Stimulated activated CD4-positive, alpha-beta T cell treated with anti-CD3 and anti-CD28 coated beads, TNF-alpha, amount 100 ng/mL, for 4 hours (primary cell): ENCODE data around the gene EML1.

ENCODE experiments used
- DNase-seq, 3 experiments: peaks; one replicate each; pipeline ENCODE4 v3.0.0-alpha.2; 2020; ENCODE audit warnings: low read depth in 3 of 3

The EML1 gene

DNA sequence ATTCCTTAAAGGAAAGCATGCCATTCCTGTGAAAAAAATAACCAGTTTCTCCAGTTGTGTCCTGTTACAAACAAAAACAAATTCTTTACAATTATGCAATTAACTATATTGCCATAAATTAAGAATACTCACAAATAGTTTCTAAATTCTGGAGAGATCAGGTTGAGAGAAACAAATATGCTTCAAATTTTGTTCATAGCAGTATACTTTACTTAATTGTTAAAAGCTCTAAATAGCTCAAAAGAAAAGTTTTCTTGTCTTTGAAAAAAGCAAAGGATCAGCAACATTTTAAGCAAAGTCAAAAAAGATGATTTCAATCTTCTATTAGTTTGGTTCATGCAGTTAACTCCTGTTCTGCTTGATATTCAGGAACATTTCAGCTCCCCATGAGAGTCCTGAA lies 109.7 kb downstream of the EML1 start:
- no peak for DNase-seq

DNA sequence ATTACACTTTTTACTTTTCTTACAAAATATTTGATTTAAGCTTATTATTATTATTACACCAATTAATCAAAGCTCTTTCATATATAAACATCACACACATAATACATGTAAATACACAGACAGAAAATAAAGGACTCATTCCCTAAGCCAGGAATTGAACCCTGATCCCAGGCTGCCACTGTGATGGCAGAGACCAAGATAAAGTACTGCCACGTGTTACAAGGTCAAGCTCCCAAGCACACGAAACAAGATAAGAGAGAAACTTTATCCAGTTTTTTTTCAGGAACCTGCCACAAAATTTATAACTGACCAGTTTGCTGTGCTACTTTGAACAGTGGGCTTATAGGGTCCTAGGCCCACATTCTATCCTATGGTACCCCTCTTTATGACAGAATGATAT lies 111.3 kb downstream of the EML1 start:
- DNase-seq, result no peak

DNA sequence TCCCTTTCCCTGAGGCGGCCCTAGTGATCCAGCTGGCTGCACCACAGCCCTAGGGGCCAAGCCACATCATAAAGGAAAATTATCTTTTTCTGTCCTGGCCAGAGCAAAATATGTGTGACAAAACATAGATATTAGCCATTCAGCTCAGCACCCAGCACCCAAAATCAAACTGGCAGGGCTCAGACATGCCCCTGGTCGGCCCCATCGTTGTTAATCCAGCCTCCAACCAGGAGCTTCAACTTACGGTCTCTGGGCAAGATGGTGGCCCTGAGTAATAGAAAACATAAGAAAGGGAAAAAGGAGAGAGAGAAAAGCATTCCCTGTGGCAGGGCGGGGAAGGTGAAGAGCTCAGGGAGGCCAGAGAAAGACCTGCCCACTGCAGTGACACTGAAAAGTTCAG lies 111.9 kb downstream of the EML1 start:
- no peak for DNase-seq

DNA sequence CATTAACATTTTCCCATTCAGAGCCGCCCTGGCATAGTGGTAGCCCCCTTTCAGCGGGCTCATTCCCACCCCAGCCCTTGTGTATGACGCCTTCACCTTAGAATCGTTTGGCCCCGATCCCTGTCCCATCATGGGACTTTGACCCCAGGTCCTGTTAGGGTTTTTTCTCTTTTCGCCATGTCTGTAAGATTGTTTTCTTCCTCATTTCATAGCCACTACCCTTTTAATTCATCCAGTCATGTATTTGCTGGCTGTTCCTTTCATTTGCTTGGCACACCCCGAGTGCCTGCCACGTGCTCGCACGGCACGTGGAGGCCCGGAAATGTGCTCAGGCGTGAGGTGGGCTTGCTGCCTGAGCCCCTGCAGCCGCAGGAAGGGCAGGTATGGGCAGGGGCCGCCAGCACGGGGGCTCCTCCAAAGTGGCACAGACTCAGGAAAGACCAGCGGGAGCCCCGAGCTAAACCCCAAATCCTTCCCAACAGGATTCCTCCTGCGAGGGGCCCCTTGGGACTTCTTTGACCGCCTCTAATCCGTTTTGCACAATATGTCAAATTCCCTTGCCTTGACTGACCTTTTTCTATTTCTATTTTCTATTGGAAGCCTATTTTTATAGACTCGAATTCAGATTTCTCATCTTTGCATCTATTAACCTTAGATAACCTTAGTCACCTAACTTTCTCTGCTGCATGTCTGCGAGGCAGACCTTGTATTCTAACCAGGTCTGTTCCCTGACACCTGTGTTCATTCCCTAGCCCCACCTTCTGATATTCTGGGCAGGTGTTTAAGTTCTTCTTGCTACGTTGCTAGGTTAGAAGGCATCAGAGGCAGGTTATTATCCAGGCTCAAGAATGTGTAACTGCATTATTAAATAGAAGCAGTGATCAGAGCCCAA lies 114.8 kb downstream of the EML1 start:
- no peak for DNase-seq

DNA sequence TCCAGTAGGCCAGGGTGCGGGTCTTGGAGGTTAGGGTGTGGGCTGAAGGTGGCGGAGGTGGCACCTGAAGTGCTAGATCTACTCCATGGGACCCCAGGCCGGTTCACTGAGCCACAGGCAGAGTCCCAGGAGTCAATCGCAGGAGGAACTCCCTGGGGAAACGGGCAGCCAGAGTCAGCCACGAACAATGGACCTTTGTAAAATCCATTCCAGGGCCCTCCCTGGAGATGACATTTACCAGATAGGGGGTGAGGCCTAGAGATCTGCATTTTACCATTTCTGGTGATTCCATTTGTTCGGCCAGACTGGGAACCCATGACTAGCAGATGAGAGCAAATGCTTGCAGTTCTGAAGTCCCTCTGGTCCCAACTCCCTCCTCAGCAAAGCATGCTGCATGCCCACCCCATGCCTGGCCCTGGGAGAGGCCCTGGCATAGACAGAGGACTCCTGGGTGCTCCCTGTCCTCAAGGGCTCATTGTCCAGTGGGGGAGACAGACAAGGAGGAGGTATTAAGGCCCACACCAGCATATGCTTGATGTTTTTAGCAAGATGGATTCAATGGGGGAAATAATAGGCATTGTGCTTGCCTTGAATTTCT lies 115.5 kb downstream of the EML1 start:
- no peak for DNase-seq

DNA sequence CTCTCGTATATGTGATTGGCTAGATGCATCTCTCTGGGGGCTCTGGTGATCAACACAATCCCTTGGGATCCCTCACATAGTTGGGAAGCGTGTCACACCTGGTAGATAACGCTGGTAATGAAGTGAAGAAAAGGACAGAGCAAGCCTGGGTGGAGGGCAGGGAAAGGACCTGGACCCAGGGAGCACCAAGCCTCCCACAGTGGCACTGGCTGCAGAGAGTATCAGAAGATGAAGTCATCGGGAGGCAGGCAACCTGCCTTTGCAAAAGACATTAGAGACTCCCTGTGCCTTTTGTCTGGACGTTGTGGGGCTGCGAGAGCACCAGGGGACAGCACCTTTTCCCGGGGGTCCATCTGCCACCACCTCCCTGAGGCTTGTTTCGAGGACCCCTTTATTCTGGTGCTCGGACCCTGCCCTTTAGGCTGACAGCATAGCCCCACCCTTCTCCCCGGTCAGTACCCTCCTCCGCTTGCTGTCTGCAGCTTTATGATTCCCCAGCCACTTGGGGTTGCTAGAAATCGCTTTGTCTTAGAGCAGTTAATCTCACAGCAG lies 116.4 kb downstream of the EML1 start:
- DNase-seq, result no peak

DNA sequence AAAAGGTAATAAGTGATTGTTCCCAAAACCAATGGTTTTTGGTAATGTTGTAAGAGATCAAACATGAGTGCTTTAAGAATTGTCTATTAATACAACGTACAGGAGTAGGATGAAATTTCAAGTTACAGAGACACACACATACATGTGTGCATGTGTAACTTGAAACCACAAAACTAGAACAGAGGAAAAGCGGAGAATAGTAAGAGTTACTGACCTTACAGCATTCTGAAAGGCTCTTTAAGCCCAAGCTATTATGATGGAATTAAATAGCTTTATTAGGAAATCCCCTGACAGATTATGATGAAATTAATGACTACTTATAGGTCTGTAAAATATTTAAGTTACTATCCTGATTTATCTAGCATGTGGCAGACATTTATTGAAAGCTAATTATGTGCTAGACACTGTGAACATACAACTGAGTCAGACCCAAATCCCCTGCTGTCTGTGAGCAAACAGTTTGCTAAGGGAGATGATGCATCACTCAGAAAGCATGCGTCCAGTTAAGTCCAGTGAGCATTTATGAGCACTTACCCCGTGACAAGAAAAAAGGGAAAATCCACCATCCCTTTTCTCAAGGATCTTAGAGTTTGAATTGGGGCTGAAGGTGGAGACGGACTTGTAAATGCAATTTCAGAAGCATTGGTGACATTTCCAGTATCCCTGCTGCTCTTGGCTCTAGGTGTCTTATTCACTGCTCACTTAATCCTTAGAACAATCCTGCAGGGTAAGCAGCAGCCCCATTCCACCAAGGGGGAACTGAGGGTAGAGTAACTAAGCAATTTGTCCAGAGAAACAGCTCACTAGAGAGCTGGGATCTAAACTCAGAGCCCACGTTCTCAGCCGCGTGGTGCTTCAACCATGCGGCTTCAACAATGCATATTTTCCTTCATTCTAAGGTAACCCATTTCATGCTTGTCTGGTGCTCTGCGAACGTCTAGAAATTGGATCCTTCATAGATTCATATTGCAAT lies 117.4 kb downstream of the EML1 start:
- no peak for DNase-seq

DNA sequence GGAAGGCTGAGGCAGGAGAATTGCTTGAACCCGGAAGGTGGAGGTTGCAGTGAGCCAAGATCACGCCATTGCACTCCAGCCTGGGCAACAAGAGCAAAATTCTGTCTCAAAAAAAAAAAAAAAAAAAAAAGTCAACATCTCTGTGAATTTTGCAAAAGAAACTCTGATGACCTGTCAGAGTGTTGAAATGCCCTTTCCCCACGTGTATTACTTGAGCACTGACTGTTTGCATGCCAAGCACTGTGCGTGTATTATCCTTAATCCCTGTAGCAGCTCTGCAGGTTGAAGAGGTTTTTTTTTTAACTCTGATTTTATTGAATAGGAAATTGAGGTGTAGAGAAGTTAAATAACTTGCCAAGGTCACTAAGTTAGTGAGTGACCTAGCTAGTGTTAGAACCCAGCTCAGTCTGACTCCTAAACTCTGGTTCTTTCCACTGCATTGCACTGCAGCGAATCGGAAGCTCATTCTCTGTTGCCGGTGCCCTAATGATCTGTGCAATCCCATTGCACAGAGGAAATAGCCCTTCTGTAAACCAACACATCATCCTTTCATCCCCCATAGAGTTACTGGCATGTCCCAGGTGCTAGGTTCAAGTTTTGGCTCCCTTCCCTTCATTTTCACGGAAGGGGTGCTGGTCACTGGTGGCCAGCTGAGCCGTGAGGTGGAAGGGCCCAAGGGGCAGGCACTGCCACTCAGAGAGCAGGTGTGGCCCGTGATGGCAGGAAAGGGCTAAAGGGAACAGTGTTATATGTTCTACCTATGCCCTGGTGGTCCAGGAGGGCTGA lies 122.3 kb downstream of the EML1 start:
- DNase-seq, result no peak

DNA sequence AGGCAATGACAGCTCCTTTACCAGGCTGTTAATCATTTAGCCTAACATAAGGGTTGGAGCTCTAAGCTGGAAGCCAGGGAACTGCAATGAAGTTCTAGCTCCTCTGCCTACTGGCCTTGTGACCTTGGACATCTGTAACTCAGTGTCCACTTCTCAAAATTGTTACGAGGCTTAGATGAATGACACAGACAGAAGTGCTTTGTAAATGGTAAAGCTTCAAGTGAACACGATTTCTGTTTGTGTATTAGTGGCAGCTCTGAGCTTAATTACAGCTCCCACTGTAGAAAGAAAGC lies 122.8 kb downstream of the EML1 start:
- DNase-seq, result no peak

DNA sequence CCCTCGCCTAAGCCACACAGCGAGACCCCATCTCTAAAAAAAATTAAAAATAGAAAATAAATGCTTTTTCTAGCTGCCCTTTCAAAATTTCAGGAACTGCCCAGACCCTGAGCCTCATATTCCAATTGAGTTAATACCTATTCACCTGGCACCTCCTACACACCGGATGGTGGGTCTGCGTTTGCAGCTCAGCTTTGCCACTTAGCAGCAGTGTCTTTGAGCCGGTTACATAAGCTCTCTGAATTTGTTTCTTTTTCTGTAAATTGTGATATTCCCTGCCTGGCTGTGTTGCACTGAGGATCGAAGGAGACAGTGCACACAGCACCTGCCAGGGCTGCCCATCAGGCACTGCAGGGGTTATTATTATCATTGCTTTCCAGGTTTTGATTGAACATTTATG lies 125.6 kb downstream of the EML1 start:
- no peak for DNase-seq

DNA sequence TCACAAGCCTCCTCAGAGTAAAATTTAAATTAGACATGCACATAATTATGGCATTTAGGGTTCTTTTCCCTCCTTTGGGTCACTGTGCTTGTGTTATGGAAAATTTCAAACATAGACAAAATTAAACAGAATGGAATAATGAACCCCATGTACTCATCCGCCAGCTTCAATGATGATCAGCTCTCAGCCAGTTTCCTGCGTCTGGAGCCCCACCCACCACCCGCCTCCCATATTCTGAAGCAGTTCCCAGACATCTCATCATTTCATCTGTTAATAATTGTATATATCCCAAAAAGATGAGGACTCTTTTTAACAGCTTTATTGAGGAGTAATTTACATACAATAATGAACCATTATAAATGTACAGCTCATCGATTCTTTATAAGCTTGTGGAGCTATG lies 128.2 kb downstream of the EML1 start:
- no peak for DNase-seq

DNA sequence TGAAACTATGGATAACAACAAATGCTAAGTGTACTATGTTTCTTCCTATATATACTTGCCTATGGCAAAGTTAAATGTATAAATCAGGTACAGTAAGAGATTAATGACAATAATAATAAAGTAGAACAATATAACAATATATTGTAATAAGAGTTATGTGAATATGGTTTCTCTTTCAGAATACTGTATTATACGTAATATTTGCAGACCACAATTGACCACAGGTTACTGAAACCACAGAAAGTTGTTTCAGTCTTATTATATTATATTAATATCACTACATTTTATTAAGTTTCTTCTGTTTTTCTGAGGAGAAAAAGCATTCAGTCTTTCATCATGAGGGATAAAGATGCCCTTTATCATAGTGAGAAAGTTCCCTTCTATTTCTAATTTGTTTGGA lies 131.2 kb downstream of the EML1 start:
- no peak for DNase-seq

DNA sequence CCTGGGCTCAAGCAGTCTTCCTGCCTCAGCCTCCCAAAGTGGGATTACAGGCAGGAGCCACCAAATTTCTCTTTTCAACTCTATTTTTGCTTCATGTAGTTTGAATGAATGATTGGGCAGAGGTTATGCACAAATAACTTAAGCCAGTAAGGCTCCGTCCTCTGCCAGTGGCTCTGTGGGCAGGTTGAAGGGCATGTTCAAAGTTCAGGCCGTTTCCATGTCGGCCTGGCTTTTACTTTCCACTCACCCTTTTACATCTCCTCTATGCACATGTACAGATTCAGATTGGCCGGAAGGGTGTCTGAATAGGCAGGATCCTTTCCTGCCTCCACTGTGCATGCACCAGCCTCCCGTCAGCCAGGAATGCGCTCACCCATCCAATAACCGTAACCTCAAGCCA lies 132.3 kb downstream of the EML1 start:
- no peak for DNase-seq

DNA sequence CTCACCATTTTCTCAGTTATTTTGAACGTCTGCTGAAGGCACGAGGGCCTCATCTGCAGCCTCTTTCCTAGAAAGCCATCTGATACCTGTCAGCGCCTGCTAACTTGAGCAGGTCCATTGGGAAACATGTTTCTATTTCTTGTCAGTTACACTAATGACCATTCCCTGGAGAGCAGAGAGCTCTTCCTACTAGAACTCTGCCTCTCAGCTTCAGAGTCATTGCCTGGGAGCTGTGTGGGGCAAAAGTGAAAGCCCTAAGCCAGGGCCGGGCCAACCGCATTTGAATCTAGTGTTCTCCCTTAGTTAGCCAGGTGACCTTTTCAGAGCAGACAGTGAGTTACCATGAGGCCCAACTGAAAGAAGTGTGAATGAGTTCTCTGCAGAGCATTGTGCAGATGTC lies 135.8 kb downstream of the EML1 start:
- no peak for DNase-seq

DNA sequence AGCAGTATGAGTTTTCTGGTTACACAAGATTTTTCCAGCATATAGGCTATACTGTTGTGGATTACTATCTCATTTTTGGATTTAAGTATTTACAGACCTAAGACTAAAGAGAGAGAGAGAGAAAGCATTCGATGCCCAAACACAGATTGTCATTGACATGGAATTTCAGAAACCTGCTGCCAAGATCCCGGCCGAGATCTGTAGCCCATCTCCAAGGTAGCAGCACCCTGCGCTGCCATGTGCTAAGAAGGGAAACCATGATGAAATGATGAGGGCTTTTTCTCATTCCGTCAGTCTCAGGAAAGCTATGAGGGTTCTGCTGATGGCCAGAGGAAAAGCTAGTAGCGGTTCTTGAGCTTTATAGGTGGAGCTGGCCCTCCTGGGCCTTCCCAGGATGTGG lies 136.4 kb downstream of the EML1 start:
- DNase-seq, result no peak

DNA sequence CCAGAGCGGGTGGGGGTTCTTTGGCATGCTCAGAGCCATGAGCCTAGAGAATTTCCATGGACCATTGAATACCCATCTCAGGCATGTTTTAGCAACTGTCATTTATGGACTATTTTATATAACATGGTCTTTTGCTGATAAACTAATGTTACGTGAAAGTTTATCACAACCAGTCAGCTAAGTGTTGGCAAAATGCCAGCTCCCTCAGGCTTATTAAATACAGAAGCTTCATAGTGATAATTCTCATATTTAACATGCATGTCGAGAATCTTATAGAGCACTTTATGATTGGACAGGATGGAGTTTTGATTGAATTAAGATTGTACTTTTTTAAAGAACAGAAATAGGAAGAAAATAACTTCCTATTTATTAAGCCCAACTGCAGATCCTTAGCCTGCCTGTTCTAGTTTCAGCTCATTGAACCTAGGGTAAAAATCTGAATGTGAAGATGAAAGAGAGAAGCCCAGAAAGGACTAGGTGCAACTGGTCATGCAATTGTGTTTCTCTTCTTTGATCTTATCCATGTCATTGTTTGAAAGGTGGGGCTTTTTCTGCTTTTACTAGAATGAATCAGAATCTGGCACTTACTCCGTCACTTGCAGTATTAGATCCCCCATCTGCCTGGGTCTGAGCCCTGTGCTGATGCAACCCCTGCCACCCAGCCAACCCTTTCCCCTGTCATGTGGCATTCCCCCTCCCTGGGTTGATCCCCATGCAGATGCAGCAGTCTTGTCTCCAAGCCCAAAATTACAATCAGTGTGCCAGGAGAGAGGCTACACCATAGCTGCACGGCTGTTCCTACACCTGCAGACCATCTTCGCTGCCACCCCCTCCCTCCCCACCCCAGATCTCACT lies 137.4 kb downstream of the EML1 start:
- DNase-seq, result no peak

DNA sequence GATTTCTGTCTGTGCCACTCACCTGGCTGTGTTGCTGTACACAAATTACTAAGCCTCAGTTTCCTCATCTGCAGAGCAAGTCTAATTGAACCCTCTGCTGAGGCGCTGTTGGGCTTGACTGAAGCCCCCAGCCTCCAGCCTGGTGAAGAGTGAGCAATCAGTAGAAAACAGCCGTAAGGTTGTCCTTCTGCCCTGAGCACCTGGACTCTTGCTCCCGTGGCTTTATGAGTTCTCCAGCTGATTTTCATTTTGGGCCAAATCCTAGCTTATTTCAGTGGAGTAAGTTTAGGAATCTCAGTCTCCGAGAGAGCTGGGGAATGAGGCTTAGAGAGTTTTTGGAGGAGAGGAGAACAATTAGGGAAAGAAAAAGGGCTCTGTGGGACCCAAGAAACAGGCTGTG lies 138.1 kb downstream of the EML1 start:
- no peak for DNase-seq

DNA sequence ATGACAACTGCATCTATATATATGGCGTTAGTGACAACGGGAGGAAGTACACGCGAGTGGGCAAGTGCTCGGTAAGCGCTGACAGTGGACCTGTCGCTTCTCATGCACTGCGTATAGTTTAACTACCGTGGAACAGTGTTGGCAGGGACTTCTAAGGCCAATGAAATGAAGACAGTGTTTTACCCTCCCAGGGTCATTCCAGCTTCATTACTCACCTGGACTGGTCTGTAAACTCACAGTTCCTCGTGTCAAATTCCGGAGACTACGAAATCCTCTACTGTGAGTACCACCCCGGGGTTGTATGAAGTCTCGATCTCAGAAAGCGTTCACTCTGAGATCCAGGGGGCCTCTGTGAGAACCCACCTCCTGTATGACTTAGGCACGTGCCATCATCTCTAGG lies 142.8 kb downstream of the EML1 start:
- no peak for DNase-seq

DNA sequence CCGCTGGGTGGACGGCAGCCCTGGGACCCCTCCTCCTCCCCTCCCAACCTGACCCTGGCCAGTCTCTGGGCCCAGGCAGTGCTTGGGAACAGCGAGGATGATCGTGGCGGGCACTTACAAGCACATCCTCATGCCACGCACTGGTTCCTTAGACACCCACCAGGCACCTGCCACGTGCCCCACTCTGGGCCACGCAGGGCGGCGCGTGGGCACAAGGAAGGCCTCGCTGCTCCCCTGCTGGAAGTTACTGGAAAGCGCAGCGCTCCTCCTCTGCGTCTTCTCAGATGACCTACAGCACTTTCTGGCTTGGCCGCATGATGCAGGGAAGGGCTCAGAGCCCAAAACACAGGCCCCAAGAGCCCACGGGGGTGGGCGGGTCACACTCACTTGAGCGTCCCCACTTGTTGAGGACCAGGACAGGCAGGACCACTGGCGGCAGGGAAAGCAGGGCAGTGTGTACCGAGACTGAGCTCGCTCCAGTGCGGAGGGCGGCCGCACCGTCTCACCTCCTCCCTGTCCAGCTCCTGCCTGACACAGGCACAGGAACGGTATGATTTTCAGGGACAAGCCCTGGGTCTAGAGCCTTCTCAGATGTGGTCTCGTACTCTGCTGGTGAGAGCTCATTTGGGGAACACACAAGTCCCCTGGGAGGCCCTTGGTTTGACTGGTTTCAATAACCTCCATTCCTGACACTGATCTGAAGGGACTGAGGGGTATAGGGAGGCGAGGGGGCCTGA lies 143.7 kb downstream of the EML1 start:
- no peak for DNase-seq
